Measurements from ENCODE around the gene FATE1. TPM values are rescaled to one million over a fixed set of nuclear protein-coding genes. Genes with fewer than 3 reads are reported as not detected.

The FATE1 gene
- total RNA-seq, 2 experiments from 2014 or later, result not detected

DNA sequence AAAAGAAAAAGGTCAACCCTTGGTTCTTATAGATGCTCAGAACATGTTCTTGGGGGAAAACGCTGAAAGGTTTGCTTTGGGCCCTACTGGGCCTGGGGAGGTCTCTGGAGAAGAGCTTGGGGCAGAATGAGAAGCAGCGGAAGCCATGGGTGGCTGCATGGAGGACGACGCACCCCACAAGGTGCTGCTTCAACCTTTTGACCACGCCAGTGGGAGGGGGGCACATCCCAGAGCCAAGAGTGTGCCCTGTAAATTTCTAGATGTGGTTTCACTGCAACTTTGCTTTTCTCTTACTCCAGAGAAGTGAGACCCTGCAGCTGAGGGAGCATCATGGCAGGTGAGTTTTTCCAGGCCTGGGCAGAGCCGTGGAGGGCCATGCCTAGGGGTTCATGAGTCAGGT lies 17.4 kb upstream of the FATE1 start:
- DNase-seq (no peak), ATAC-seq (ENCODE audit: low read depth) (no peak)
- POLR2A ChIA-PET, result no interaction called here
- Mint-ChIP-seq H3K4me3 (no peak overlapping the region), H3K9me3 (no peaks in the 10 kb centered on the region), H3K27me3 (peaks cover 13% of the 10 kb centered on the region), H3K36me3 (no peaks in the 10 kb centered on the region), H3K27ac (no peak overlapping the region), H3K4me1 (no peaks in the 10 kb centered on the region)

DNA sequence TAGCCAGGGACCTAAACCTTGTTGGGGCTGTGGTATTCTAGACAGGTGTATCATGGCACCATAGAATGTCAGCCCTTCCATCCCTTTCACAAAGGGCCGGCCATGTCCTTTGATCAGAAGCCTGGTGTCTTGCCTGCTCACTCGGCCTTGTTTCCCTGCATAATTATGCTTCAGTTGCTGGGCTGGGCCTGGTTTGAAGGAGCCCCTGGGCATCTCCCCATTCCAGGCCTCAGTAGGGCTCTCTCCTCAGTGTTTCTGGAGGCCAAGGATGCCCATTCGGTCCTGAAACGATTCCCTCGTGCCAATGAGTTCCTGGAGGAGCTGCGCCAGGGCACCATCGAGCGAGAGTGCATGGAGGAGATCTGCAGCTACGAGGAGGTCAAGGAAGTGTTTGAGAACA lies 16.1 kb upstream of the FATE1 start:
- Mint-ChIP-seq H3K27me3 (peaks cover 8% of the 10 kb centered on the region), H3K27ac (no peak overlapping the region), H3K4me3 (no peak overlapping the region), H3K4me1 (no peaks in the 10 kb centered on the region), H3K9me3 (no peaks in the 10 kb centered on the region), H3K36me3 (no peaks in the 10 kb centered on the region)
- DNase-seq, result no peak
- POLR2A ChIA-PET, result no interaction called here
- no peak for ATAC-seq (ENCODE audit: low read depth)

DNA sequence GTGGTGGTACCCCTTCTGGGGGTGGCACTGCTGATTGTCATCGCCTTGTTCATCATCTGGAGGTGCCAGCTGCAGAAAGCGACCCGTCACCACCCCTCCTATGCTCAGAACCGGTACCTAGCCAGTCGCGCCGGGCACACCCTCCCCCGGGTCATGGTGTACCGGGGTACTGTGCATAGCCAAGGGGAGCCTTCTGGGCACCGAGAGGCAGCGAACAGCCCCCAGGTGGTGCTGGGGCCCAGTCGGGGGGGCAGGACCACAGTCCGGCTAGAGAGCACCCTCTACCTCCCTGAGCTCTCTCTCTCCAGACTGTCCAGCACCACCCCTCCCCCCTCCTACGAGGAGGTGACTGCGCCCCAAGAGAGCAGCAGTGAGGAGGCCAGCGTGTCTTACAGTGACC lies 15.3 kb upstream of the FATE1 start:
- Mint-ChIP-seq H3K27ac (no peak overlapping the region), H3K4me1 (no peaks in the 10 kb centered on the region), H3K9me3 (no peaks in the 10 kb centered on the region), H3K4me3 (no peak overlapping the region), H3K27me3 (peaks cover 7% of the 10 kb centered on the region), H3K36me3 (no peaks in the 10 kb centered on the region)
- POLR2A ChIA-PET, result no interaction called here
- ATAC-seq (ENCODE audit: low read depth), result no peak
- no peak for DNase-seq

DNA sequence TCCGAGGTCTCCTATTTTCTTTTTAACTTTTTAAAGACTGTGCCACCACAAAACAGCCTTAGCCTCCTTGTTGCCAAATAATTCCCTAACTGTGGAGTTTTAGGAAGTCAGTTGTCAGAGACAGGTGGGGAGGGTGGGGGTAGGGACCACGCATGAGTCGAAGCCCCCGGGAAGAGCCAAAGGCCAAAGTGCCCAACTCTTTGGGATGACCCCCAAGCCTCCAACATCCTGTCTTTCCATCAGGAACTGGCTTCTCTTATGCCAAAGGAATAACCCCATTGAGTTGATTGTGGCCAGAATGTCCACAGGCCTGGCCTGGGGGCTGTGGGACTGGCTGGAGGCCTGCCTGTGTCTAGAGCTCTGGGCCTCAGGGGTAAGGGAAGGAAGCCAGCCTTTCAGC lies 14.8 kb upstream of the FATE1 start:
- H3K27ac Mint-ChIP-seq, result no peak overlapping the region
- H3K9me3 Mint-ChIP-seq, result no peaks in the 10 kb centered on the region
- no peak for DNase-seq
- H3K4me3 Mint-ChIP-seq, result no peak overlapping the region
- POLR2A ChIA-PET, result no interaction called here
- no peak for ATAC-seq (ENCODE audit: low read depth)
- peaks cover 4% of the 10 kb centered on the region for H3K27me3 Mint-ChIP-seq
- no peaks in the 10 kb centered on the region for H3K36me3 Mint-ChIP-seq
- H3K4me1 Mint-ChIP-seq, result no peaks in the 10 kb centered on the region

DNA sequence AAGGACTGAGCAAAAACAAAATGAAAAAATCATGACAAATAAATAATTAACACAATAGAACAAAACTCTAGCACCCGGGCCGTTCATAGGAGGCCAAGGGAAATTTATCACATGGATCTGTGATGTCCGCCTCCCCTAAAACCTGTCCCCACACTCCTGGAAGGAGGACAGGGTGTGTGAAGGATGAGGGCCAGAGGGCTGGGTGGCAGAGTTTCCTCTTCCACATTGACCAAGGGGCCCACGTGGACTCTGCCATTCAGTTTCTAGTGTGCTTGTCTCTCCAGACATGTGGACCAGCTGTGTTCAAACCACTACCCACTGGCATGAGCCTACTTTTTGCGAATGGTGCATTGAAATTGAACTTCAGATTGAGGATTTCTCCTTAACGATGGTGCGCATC lies 14.3 kb upstream of the FATE1 start:
- H3K9me3 Mint-ChIP-seq, result no peaks in the 10 kb centered on the region
- no peak for ATAC-seq (ENCODE audit: low read depth)

DNA sequence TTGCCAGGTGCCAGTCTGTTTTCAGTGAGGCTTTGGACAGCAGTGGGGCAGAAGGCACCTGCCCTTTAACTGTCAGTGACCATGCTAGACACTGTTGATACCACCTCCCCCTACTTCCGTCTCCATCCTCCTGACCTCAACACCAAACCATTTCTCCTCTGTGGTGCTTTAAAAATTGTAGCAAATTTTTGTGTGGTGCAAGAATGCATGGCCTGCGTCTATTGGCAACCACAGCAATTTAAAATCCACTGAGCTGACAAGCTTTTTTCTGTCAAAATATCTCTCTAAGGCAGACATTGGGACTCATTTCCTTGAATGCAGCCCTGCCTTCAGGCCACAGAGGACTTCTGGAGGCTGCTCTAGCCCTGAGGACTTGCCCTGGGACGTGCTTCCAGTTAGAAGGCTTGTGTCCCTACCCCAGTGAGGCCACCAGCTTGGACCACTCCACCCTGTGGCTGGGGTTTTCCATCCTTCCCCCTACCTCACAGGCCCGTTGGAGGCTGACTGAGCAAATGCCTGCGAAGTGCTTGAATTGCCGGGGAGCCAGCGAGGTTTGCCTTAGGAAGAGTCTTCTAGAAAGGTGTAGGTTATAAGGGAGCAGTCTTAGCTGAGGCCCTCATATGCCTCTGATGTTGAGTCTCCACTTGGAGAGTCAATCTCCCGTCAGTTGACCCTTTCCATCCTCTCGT lies 13.7 kb upstream of the FATE1 start:
- no peaks in the 10 kb centered on the region for H3K9me3 Mint-ChIP-seq
- no peak overlapping the region for H3K27ac Mint-ChIP-seq
- POLR2A ChIA-PET, result no interaction called here
- H3K27me3 Mint-ChIP-seq, result peaks cover under 1% of the 10 kb centered on the region
- no peak overlapping the region for H3K4me3 Mint-ChIP-seq
- ATAC-seq (ENCODE audit: low read depth), result no peak
- no peak for DNase-seq
- no peaks in the 10 kb centered on the region for H3K36me3 Mint-ChIP-seq
- no peaks in the 10 kb centered on the region for H3K4me1 Mint-ChIP-seq

More for the DNA sequence above, 14.3 kb upstream of the FATE1 start:
- no peak overlapping the region for H3K4me3 Mint-ChIP-seq
- no peak overlapping the region for H3K27ac Mint-ChIP-seq
- H3K36me3 Mint-ChIP-seq, result no peaks in the 10 kb centered on the region
- POLR2A ChIA-PET, result no interaction called here
- peaks cover 2% of the 10 kb centered on the region for H3K27me3 Mint-ChIP-seq
- no peak for DNase-seq
- no peaks in the 10 kb centered on the region for H3K4me1 Mint-ChIP-seq

DNA sequence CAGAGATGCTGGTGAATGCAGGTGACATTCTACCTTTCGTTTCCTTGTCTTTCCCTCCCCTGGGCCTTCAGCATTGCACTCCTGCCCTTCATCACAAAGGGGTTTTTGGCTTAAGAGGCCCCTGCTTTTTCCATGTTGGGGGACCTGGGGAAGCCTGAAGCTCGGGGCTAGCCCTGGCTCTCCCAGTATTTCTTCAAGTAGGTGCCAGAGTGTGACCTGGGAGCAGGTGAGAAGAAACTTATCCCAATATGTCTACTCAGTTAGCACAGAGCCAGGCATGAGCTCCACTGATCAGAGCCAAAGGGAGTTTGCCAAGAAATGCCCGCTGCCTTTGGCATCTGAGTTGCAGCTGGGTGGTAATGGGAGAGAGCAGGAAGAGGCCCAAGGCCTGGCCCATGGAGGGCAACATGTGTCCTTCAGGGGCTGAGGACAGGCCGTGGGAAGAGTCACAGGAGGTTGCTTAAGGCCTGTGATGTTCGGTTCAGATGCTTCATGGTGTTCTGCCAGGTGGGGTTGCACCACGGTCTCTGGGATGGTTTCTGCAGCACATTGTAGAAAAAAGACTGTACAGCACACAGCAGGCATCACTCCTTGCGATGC lies 13.0 kb upstream of the FATE1 start:
- H3K9me3 Mint-ChIP-seq, result no peaks in the 10 kb centered on the region
- no peaks in the 10 kb centered on the region for H3K4me1 Mint-ChIP-seq
- H3K27ac Mint-ChIP-seq, result no peak overlapping the region
- no peak overlapping the region for H3K4me3 Mint-ChIP-seq
- no peak for DNase-seq
- no peaks in the 10 kb centered on the region for H3K36me3 Mint-ChIP-seq
- POLR2A ChIA-PET, result no interaction called here
- H3K27me3 Mint-ChIP-seq, result no peaks in the 10 kb centered on the region
- ATAC-seq (ENCODE audit: low read depth), result no peak

DNA sequence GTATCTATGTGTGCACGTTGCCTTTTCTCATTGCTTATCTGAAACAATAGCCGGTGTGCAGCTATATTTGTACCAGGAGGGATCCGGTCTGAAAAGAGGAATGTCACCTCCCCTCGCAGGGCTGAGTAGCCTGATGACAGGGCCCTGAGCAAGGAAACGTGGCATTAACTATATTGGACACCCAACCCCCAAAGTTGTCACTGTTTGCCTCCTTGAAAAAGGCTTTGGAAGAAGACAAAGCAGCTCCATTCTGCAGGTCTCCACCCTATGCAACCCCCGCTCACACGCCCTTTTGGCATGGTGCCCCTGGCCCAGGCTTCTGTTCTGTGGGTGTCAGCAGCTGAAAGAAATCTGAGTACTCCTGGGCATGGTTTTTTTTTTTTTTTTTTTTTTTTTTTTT lies 12.3 kb upstream of the FATE1 start:
- no peak for ATAC-seq (ENCODE audit: low read depth)
- Mint-ChIP-seq H3K27ac (no peak overlapping the region), H3K36me3 (no peaks in the 10 kb centered on the region), H3K9me3 (no peaks in the 10 kb centered on the region), H3K27me3 (no peaks in the 10 kb centered on the region), H3K4me1 (no peaks in the 10 kb centered on the region), H3K4me3 (no peak overlapping the region)
- POLR2A ChIA-PET, result no interaction called here
- DNase-seq, result no peak

DNA sequence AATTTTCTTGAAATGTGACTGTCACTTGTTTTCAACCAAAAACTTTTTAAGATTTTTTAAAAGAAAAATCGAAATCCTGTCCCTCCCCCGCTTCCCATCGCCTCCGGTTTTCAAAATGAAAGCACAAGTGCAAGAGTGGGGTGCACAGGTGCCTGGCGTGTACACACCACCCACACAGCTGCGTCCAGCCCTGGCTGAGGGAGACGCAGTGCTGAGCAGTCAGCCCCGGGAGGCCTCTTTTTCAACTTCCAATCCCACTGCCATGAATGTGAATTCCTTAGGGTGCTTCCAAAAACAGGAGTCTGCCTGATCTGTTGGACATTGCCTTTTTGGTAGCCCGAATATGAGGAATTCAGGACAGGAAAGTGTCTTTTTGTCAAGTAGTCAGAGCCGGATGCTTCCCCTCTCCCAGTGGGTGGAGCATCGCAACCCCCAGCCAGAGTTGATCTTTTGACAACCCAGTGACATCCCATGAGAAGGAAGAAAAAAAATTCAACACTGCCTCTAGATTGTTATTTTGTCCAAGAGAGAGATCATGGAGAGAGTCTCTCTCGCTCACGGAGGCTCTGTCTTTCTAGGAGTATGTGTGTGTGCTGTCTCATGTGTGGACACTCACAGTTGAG lies 11.7 kb upstream of the FATE1 start:
- Mint-ChIP-seq H3K36me3 (no peaks in the 10 kb centered on the region), H3K9me3 (no peaks in the 10 kb centered on the region), H3K27me3 (no peaks in the 10 kb centered on the region), H3K4me3 (no peak overlapping the region), H3K4me1 (no peaks in the 10 kb centered on the region), H3K27ac (no peak overlapping the region)
- DNase-seq, result no peak
- POLR2A ChIA-PET, result no interaction called here
- ATAC-seq (ENCODE audit: low read depth), result no peak

DNA sequence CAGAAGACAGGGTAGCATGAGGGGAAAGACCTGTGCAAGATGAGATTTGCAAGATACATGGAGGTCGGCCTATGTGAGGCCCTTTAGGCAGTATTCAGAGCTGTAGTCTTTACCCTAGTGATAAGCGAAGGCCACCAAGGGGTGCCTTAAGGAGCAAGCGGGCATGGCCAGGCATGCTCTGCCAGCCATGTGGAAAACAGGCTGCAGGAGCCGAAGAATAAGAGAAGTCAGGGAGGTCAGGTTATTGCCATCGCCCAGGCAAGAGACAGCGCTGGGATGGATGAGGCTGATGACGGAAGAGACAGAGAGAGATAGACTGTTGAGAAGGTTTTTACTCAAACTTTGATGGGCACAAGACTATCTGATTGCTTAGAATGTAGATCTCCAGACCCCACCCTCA lies 7.0 kb upstream of the FATE1 start:
- H3K9me3 Mint-ChIP-seq, result no peaks in the 10 kb centered on the region
- no peak overlapping the region for H3K27ac Mint-ChIP-seq
- DNase-seq, result no peak
- H3K27me3 Mint-ChIP-seq, result no peaks in the 10 kb centered on the region
- no peaks in the 10 kb centered on the region for H3K4me1 Mint-ChIP-seq
- H3K36me3 Mint-ChIP-seq, result no peaks in the 10 kb centered on the region
- no peak for ATAC-seq (ENCODE audit: low read depth)
- no peak overlapping the region for H3K4me3 Mint-ChIP-seq
- POLR2A ChIA-PET, result no interaction called here

DNA sequence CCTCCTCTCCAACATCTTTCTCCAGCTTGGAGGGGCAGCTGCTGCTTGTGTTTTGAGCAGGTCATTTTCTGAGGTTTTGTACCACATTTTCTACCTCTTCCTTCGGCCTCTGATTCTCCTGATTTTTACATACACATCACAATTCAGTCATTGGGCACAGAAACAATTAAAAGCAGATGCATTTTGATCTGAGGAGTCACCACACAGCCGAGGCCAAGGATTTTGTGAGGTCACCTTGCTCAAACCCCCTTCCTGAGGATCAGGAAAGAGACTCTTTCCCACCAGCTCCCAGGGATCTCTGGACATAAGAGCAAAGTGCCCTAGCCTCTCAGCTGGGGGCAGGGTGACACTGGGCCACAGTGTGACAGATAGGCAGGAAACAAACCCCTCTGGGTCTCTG lies 5.4 kb upstream of the FATE1 start:
- no peak overlapping the region for H3K4me3 Mint-ChIP-seq
- no peak overlapping the region for H3K27ac Mint-ChIP-seq
- no peaks in the 10 kb centered on the region for H3K36me3 Mint-ChIP-seq
- DNase-seq (no peak), ATAC-seq (ENCODE audit: low read depth) (no peak)
- no peaks in the 10 kb centered on the region for H3K4me1 Mint-ChIP-seq
- H3K9me3 Mint-ChIP-seq, result no peaks in the 10 kb centered on the region
- H3K27me3 Mint-ChIP-seq, result no peaks in the 10 kb centered on the region
- POLR2A ChIA-PET, result no interaction called here

DNA sequence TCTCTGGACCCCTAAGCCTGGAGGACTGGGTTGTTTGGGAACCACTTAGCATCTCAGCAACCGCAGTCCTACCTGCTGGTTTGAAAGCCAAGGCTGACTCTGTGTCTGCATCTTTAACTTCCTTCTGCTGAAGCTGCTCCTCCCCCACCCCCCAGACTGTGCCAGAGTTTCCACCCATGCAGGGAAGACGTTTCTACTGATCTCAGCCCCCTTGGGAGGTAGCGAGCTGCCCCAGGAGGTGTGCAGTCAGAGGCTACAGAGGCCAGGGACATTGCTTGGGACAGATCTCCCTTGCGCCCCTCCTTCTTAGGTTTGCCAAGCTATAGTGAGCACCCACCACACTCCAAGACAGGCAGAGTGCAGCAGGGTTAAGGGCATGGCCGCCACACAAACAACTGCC lies 4.7 kb upstream of the FATE1 start:
- Mint-ChIP-seq H3K9me3 (no peaks in the 10 kb centered on the region), H3K4me1 (no peaks in the 10 kb centered on the region), H3K4me3 (no peak overlapping the region), H3K27ac (no peak overlapping the region), H3K36me3 (no peaks in the 10 kb centered on the region), H3K27me3 (no peaks in the 10 kb centered on the region)
- ATAC-seq (ENCODE audit: low read depth), result no peak
- no peak for DNase-seq
- POLR2A ChIA-PET, result no interaction called here

DNA sequence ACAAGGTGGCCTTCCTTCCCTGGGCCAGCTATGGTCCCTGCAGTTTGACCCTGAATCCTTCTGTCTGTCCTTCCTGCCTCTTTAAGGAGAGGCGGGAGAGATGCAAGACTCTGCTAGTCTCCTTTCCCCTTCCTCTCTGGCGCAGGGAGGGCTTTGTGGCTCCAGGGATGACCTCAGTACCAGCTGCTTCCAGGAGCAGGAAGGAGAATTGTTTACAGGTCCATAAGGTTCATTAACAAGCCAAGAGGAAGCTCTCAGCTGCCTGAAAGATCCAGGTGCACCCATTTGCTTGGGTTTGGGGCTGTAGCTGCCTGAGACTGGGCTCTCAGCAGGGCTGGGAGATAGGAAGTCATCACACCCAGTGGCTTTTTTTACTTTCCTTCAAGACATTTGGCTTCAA lies 4.0 kb upstream of the FATE1 start:
- H3K4me3 Mint-ChIP-seq, result no peak overlapping the region
- no peak for DNase-seq
- no peak overlapping the region for H3K27ac Mint-ChIP-seq
- POLR2A ChIA-PET, result no interaction called here
- no peaks in the 10 kb centered on the region for H3K27me3 Mint-ChIP-seq
- ATAC-seq (ENCODE audit: low read depth), result no peak
- no peaks in the 10 kb centered on the region for H3K9me3 Mint-ChIP-seq
- no peaks in the 10 kb centered on the region for H3K4me1 Mint-ChIP-seq
- no peaks in the 10 kb centered on the region for H3K36me3 Mint-ChIP-seq

DNA sequence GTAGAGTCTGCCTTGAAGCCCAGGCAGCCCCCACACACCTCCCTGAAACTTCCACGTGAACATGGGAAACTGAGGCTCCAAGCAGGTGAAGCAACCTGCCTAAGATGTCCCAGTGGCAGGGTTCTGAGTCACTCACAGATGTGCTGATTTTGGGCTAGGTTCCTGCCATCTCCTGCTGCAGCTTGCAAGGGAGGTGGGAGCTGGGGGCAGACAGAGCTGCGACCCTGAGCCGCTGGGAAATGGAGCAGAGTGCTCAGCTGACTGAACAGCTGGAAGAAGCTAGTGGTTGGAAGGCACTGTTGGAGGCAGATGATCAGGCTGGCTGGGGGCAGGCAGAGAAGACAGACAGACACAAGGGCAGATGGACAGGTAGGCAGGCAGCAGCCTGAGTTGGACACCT lies 3.6 kb upstream of the FATE1 start:
- H3K4me3 Mint-ChIP-seq, result no peak overlapping the region
- DNase-seq, result no peak
- no peaks in the 10 kb centered on the region for H3K9me3 Mint-ChIP-seq
- ATAC-seq (ENCODE audit: low read depth), result no peak
- H3K27me3 Mint-ChIP-seq, result no peaks in the 10 kb centered on the region
- H3K36me3 Mint-ChIP-seq, result no peaks in the 10 kb centered on the region
- no peaks in the 10 kb centered on the region for H3K4me1 Mint-ChIP-seq
- no peak overlapping the region for H3K27ac Mint-ChIP-seq
- POLR2A ChIA-PET, result no interaction called here

Measured in activated naive CD8-positive, alpha-beta T cell treated with anti-CD3 and anti-CD28 coated beads, Interleukin-2, amount 10 ng/mL, durations not matched to agents 7 days and 5 days (primary cell).